GM18517 (cell line): ENCODE results near the gene PRKAR1B.

Experiments used
- ATAC-seq: cut with Tn5 transposase; IDR thresholded peaks from one replicate; pipeline ENCODE4 v1.9.1; 2021; ENCODE audit warnings: mild to moderate bottlenecking, moderate library complexity; ENCODE audit not compliant: unreplicated experiment

The PRKAR1B gene

DNA sequence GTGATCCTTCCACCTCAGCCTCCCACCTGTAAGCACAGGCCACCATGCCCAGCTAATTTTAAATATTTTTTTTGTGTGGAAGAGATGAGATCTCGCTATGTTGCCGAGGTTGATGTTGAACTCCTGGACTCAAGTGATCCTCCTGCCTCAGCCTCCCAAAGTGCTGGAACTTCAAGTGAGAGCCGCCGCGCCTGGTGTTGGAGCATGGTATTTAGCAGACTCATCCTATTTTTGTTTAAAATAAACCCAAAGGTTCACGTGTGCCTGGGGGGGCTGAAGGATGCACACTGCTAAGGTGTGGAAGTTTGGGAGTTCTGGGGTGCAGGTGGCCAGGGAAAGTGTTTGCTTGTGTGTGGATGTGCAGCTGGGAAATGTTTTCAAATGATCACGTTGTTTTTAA is 225.6 kb downstream of the PRKAR1B start:
- no peak for ATAC-seq

DNA sequence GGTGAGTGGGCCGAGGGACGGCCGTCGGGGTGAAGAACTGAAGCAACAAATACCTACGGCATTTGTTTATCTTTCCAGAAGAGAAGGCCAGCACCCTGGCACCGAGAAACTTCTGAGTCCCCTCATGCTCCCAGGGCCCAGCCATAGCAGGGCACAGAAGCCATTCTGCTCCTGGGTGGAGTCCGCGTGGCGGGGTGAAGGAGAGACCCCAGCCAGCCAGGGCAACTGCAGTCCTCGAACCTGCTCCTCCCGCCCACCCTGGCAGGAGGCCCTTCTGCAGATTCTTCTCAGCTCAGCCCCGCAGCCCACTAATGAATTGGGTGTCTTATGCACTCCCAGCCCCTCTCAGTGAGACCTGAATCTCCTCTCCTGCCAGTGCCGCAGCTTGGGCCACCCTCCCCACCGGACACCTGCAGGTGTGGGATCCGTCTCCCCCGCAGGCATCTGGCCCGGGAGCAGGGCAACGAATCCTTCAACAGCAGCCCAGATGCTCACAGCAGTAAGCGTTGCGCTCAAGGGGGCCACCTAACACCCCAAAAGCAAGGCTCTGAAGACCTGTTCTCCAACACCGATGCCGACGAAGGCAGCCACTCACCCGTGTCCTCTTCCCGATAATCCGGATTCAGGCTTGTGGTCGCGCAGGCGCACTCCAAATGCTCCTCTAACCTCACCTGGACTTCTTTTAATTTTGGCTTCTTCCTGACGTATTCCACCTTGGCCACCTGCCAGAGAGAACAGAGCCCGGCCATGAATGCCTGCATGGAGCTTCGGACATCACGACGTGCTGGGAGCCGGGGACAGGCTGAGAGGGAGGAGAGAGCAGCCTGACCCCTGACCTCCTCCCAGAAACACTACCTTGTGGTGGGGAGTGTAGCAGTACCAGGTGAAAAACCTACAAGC is 226.3 kb downstream of the PRKAR1B start:
- no peak for ATAC-seq

DNA sequence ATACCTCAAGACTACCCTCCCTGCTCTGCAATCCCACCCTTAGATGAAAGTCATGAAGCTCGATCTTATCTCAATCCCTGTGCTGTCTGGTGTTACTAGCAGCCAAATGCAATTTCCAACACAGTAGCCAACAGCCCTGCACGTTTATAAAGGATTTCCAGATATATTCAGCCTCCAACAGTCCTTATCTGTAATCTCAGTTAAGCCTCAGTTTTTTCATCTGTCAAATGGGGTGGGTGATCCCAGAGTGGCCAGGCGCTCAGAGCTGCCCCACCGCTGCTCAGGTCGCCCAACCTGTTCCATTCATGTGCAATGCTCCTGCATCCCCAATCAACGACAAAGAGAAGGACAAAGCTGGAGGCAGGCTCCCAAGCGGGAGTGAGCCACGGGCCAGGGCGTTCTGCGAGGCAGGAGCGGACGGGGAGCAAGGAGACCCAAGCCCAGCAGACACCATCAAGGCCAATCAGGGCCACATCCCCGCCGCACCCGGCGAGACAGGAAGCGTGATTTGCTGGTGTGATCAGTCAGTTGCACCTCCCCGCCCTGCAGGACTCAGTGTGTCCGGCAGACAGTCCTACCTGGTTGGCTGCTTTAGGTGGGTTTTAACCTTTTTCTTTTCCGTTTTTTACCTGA is 227.1 kb downstream of the PRKAR1B start:
- ATAC-seq, result no peak
